HG03342 (cell line): ENCODE data around the gene NENF.
"Not testable (repeated sequence)": the region's sequence is repeated elsewhere in the genome, so short reads cannot be mapped to it uniquely, and the experiment has no call there.

Source experiments
- ATAC-seq: cut with Tn5 transposase; IDR thresholded peaks from one replicate; pipeline ENCODE4 v1.9.1; 2021; ENCODE audit warnings: mild to moderate bottlenecking, moderate library complexity; ENCODE audit not compliant: unreplicated experiment

NENF gene

GRCh38 chr1:212458817-212459216, 26.1 kb downstream of the NENF start:
- no peak for ATAC-seq

- ATAC-seq, result no peak
Observed at GRCh38 chr1:212459656-212460055, 26.9 kb downstream of the NENF start.

- ATAC-seq, result no peak
Observed at GRCh38 chr1:212460376-212460775, 27.7 kb downstream of the NENF start.

GRCh38 chr1:212461916-212462660, 29.4 kb downstream of the NENF start:
- no peak for ATAC-seq

GRCh38 chr1:212463565-212464285, 31.0 kb downstream of the NENF start:
- ATAC-seq, result no peak

GRCh38 chr1:212465311-212465710, 32.6 kb downstream of the NENF start:
- ATAC-seq, result no peak

- no peak for ATAC-seq
Observed at GRCh38 chr1:212466437-212466836, 33.7 kb downstream of the NENF start.

GRCh38 chr1:212466898-212467650, 34.4 kb downstream of the NENF start:
- no peak for ATAC-seq

- ATAC-seq, result no peak
Observed at GRCh38 chr1:212467843-212468482, 35.2 kb downstream of the NENF start.

GRCh38 chr1:212470059-212470458, 37.3 kb downstream of the NENF start:
- ATAC-seq, result no peak

GRCh38 chr1:212471286-212471685, 38.6 kb downstream of the NENF start:
- no peak for ATAC-seq

GRCh38 chr1:212471891-212472675, 39.4 kb downstream of the NENF start:
- no peak for ATAC-seq

- ATAC-seq, result no peak
Observed at GRCh38 chr1:212473729-212474128, 41.0 kb downstream of the NENF start.

- ATAC-seq, result no peak
Observed at GRCh38 chr1:212475151-212475550, 42.4 kb downstream of the NENF start.

- not testable (repeated sequence) for ATAC-seq
Observed at GRCh38 chr1:212475831-212476230, 43.1 kb downstream of the NENF start.

- peak; percentile 83 for ATAC-seq
Observed at GRCh38 chr1:212477014-212477679, 44.4 kb downstream of the NENF start.

- no peak for ATAC-seq
Observed at GRCh38 chr1:212477680-212478466, 45.2 kb downstream of the NENF start.

- no peak for ATAC-seq
Observed at GRCh38 chr1:212478467-212479025, 45.8 kb downstream of the NENF start.

GRCh38 chr1:212479188-212479587, 46.5 kb downstream of the NENF start:
- ATAC-seq, result no peak
